Heart left ventricle (tissue), 16 donors: ENCODE measurements around the gene JAG1. TPM values are rescaled to one million over a fixed set of nuclear protein-coding genes. Genes with fewer than 3 reads are reported as not detected.
A peak's percentile ranks its signal among the peaks of the same experiment; 100 is the strongest.
"Not testable (repeated sequence)": the region's sequence is repeated elsewhere in the genome, so short reads cannot be mapped to it uniquely, and the experiment has no call there.

ENCODE experiments used
- ATAC-seq, 4 donors: fragments of 200-7000 bp; cut with Tn5 transposase; one replicate each; pipeline ENCODE4 v1.9.1; 2020 to 2022; ENCODE audit warnings: moderate library complexity in 4 of 4, mild to moderate bottlenecking in 3 of 4, moderate number of reproducible peaks in 1 of 4
- DNase-seq, 5 donors: peaks; one replicate each; pipeline ENCODE4 v3.0.0-alpha.2; 2020
- H3K27ac ChIP-seq, 12 donors: fragments of 200-600 bp; sonication (generic) in 4 of 12; one replicate each; pipeline versions ENCODE4 v1.5.0 to v1.8.0; 2016 to 2022; ENCODE audit warnings: mild to moderate bottlenecking in 2 of 12
- H3K27me3 ChIP-seq, 9 donors: fragments of 200-600 bp; sonication (generic) in 2 of 9; one replicate each; pipeline versions ENCODE4 v1.5.1 to v1.8.0; 2016 to 2022; ENCODE audit warnings: mild to moderate bottlenecking in 3 of 9
- H3K36me3 ChIP-seq, 9 donors: fragments of 200-600 bp; sonication (generic) in 2 of 9; one replicate each; pipeline versions ENCODE4 v1.5.0 to v1.8.0; 2018 to 2022; ENCODE audit warnings: mild to moderate bottlenecking in 2 of 9
- H3K4me1 ChIP-seq, 12 donors: fragments of 200-600 bp; sonication (generic) in 4 of 12; one replicate each; pipeline versions ENCODE4 v1.5.0 to v1.8.0; 2016 to 2022; ENCODE audit warnings: mild to moderate bottlenecking in 3 of 12
- H3K4me3 ChIP-seq, 12 donors: fragments of 200-600 bp; sonication (generic) in 4 of 12; one replicate each; pipeline versions ENCODE4 v1.5.0 to v1.8.0; 2017 to 2022; ENCODE audit warnings: mild to moderate bottlenecking in 9 of 12, moderate library complexity in 4 of 12
- H3K9me3 ChIP-seq, 12 donors: fragments of 200-600 bp; sonication (generic) in 4 of 12; one replicate each; pipeline versions ENCODE4 v1.5.0 to v1.8.0; 2016 to 2022; ENCODE audit warnings: mild to moderate bottlenecking in 1 of 12
- CTCF ChIP-seq, 12 donors: fragments of 200-600 bp; sonication (generic) in 4 of 12; IDR thresholded peaks; one replicate each; pipeline versions ENCODE4 v1.5.0 to v1.8.0; 2018 to 2022; ENCODE audit warnings: antibody characterized with exemption in 12 of 12, mild to moderate bottlenecking in 5 of 12
- POLR2A ChIP-seq, 2 donors: fragments of 450-650 bp; IDR thresholded peaks; one replicate each; pipeline ENCODE4 v1.6.1; 2017; ENCODE audit warnings: antibody characterized with exemption in 2 of 2, mild to moderate bottlenecking in 2 of 2, moderate library complexity in 2 of 2
- WGBS, 4 donors: extraction: QIAGEN DNeasy Blood & Tissue Kit in 2 of 4; methylation state at CpG; one replicate each; pipeline versions ENCODE4 v1.1.5 to v1.1.7; 2013 to 2018; 5-methylcytosine and 5-hydroxymethylcytosine counted together
- intact Hi-C, 10 donors: fragments of 100-400 bp; cut with DNase I; formaldehyde crosslinking; loops; one replicate each; pipeline versions ENCODE4 v1.11.1 to v1.14.2; 2022
- microRNA-seq, 4 donors: library from miRNA; unstranded; fragments of <30 nt; microRNA quantifications; one replicate each; pipeline versions ENCODE4 to v1.2.0, GENCODE V29; 2017 to 2020
- polyA plus RNA-seq, 2 donors: library from polyadenylated mRNA; stranded (reverse); fragments of 200-250 nt; gene quantifications; one replicate each; pipeline ENCODE4 v1.2.3, GENCODE V29; 2013
- total RNA-seq, 9 donors: library from RNA; depleted of rRNA in 2 of 9; stranded (reverse); fragments of >200 nt in 2 of 9; fragmentation: NEBNext Ultra II Directional in 3 of 9; extraction: Animal tissue kit (Norgen Biotek cat#: 25700) in 3 of 9; gene quantifications; one replicate each; pipeline versions ENCODE4 v1.1.0 to v1.2.4, GENCODE V29; 2016 to 2023
- donor health status: ischemic (EF 13 %, LVEDD 7.1; RV severe dilation, severe dysfunction).
- donor health status: healthy with polysubstance abuse.
- donor health status: DM: no; HTN: yes; CAD: no.
- donor health status: DM: no; HTN: no; CAD: no.
- donor health status: ischemic (EF 25% LVEDD 6.9; RV normal size, moderate dysfunction).
- donor health status: ischemic (EF 25% LVEDD 5.7; RV mildly dilated, moderate dysfunction).
- donor health status: healthy.
- donor health status: DM: yes; HTN: yes; CAD: no.
- donor health status: ischemic (EF 35%, LVEDD 5.7; RV mildly dilated, moderate dysfunction).
- donor health status: nonischemic (EF 11% LVEDD 7.7; RV severe dilation, severe dysfunction).
- donor health status: DM: yes; HTN: yes; CAD: no.
- donor health status: PGD.
- donor health status: ischemic (EF 29% LVEDD 5.4; RV normal size, mild dysfunction).
- donor health status: nonischemic (EF 23%, LVEDD 6.1; RV moderate dilation, normal function).

The JAG1 gene
- total and polyA plus RNA-seq, 11 donors = 12.5 to 42.6 (median 24.9) TPM

GRCh38 chr20:10590950-10591671, 82.7 kb downstream of the JAG1 start:
- Histone ChIP-seq H3K4me1 (peaks cover 0 to 30% (median 9%) of the 10 kb centered on the region in 12 donors), H3K4me3 (no peak overlapping the region), H3K9me3 (no peaks in the 10 kb centered on the region), H3K27me3 (no peaks in the 10 kb centered on the region), H3K36me3 (no peaks in the 10 kb centered on the region), H3K27ac (peak overlapping the region in 8 of 12 donors; percentile 6 to 67 (median 40))
- no peak for DNase-seq
- TF ChIP-seq POLR2A (IDR thresholded peaks at IDR 0.05) (no peak), CTCF (IDR thresholded peaks at IDR 0.05) (no peak)
- whole genome bisulfite sequencing, 4 donors = 94 to 99% (median 96%) methylated on average over 1 of the region's 1 CpG
- intact Hi-C loops = no loop called here
- no peak for ATAC-seq

GRCh38 chr20:10590446-10590845, 83.4 kb downstream of the JAG1 start:
- 96 to 97% (median 96%) methylated on average over 10 of the region's 10 CpGs for WGBS, 4 donors
- intact Hi-C loops, H3K27me3 ChIP-seq, ATAC-seq, DNase-seq, H3K36me3 ChIP-seq, H3K9me3 ChIP-seq, H3K4me3 ChIP-seq: not testable (repeated sequence)
- H3K27ac ChIP-seq = peak overlapping the region in 3 of 12 donors; percentile 6 to 60 (median 46)
- peaks cover 0 to 30% (median 9%) of the 10 kb centered on the region in 12 donors for H3K4me1 ChIP-seq

Small RNA genes lying within 50 kb of the gene (microRNA-seq; reads per million reads assigned to microRNA genes)
- 0 to 0.60 (median 0.26) reads per million in 4 donors for gene MIR6870

Other genes with a start within 250 kb of the JAG1 start
- 10 to 100 TPM; 12.5 to 23.2 (median 19.0) TPM for gene MKKS, start 239.8 kb downstream of the JAG1 start, total RNA-seq
- gene MKKS, start 239.8 kb downstream of the JAG1 start, polyA plus RNA-seq = 10 to 100 TPM; 12.0 to 30.1 TPM
- gene SLX4IP, start 238.7 kb downstream of the JAG1 start, total RNA-seq = 1 to 10 TPM; 1.6 to 4.3 (median 2.4) TPM
- gene SLX4IP, start 238.7 kb downstream of the JAG1 start, polyA plus RNA-seq = 1 to 10 TPM; 1.1 to 1.5 TPM